ENCODE measurements around the gene OXER1. TPM values are rescaled to one million over a fixed set of nuclear protein-coding genes. Genes with fewer than 3 reads are reported as not detected.

The OXER1 gene
- total and polyA plus RNA-seq, 12 donors, result 0.16 to 11.2 (median 1.5) TPM; not detected in 1

DNA sequence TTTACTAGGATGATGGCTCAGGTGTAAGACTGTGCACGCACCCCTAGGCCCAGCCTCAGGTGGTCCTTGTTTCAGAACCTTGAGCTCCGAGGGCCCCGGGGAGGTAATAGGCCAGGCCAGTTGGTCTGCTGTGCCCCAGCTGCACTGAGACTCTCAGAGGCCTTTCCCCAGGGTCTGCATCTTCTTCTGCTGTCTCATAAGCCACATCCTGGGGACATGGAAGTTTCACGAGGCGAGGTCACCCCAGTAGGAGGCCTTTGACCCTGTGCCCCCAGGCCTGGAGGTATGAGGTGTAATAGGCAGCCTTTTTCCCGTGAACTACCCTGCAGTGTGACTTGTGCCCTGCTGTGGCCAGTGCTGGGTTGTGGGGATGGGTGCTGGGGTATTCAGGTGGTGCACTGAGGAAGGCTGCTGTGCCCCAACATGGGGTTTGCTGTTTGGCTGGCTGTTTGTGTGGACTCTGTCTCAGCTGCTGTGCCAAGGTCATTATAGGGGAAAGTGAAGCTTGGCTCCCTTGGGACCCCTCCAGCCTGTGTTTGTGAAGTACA lies 6.9 kb downstream of the OXER1 start:
- Histone ChIP-seq H3K9me3 (replicated peaks in 1 of 3) (no peaks in the 10 kb centered on the region), H3K27ac (no peak overlapping the region), H3K4me1 (replicated peaks in 1 of 2) (peaks cover 0 to 8% of the 10 kb centered on the region in 2 donors), H3K36me3 (replicated peaks in 1 of 2) (no peaks in the 10 kb centered on the region), H3K27me3 (no peaks in the 10 kb centered on the region), H3K4me3 (no peak overlapping the region)
- DNase-seq, result no peak
- intact Hi-C loops (cut with DNase I), result no loop called here
- TF ChIP-seq POLR2A (IDR thresholded peaks at IDR 0.05) (no peak), CTCF (IDR thresholded peaks at IDR 0.05) (no peak)
- WGBS, 4 donors, result 78 to 88% (median 83%) methylated on average over 5 to 6 of the region's 6 CpGs

DNA sequence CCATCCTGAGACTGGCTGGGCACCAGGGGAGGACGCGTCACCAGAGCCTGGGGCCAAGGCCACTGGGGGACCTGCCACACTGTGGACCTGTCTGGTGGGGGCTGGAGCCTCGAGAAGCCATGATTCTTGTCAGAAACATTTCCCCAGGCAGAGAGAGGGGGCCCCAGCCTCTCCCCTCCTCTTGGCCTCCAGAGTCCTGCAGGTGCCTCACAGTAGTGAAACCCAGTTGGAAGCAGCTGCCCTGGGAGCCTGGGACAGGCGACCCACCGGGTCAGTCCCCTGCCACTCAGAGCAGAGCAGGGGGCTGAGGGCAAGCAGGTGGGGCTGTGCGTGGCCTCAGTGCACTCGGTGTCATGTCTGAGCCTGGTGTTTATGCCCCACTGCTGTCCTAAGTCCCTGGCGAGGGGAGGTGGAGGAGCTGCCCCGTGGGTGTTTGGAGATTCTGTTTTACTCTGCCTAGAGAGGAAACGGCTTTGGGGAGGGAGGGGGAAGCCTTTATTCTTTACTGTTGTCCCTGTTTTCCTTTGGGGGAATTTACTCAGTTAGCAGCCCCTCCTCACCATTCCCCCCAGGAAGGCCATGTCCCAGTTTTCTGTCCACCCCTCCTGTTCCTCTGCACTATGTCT lies 7.7 kb downstream of the OXER1 start:
- WGBS, 4 donors, result 59 to 78% (median 73%) methylated on average over 5 to 10 of the region's 10 CpGs
- DNase-seq, result no peak
- Histone ChIP-seq H3K36me3 (replicated peaks in 1 of 2) (no peaks in the 10 kb centered on the region), H3K9me3 (replicated peaks in 1 of 3) (no peaks in the 10 kb centered on the region), H3K4me3 (no peak overlapping the region), H3K27me3 (no peaks in the 10 kb centered on the region), H3K27ac (no peak overlapping the region), H3K4me1 (replicated peaks in 1 of 2) (peaks cover 0 to 12% of the 10 kb centered on the region in 2 donors)
- TF ChIP-seq POLR2A (IDR thresholded peaks at IDR 0.05), result no peak
- no peak for TF ChIP-seq CTCF (IDR thresholded peaks at IDR 0.05)
- intact Hi-C loops (cut with DNase I), result no loop called here

GRCh38 chr2:42755191-42755880 lies 8.6 kb downstream of the OXER1 start:
- Histone ChIP-seq H3K4me3 (no peak overlapping the region), H3K36me3 (replicated peaks in 1 of 2) (no peaks in the 10 kb centered on the region), H3K9me3 (replicated peaks in 1 of 3) (no peaks in the 10 kb centered on the region), H3K4me1 (replicated peaks in 1 of 2) (peaks cover 0 to 12% of the 10 kb centered on the region in 2 donors), H3K27me3 (no peaks in the 10 kb centered on the region), H3K27ac (peak overlapping the region in 1 of 5 donors; percentile 21)
- TF ChIP-seq CTCF (IDR thresholded peaks at IDR 0.05) (no peak), POLR2A (IDR thresholded peaks at IDR 0.05) (no peak)
- DNase-seq, result no peak
- WGBS, 4 donors, result 80 to 88% (median 82%) methylated on average over 12 to 14 of the region's 14 CpGs
- intact Hi-C loops (cut with DNase I), result no loop called here

DNA sequence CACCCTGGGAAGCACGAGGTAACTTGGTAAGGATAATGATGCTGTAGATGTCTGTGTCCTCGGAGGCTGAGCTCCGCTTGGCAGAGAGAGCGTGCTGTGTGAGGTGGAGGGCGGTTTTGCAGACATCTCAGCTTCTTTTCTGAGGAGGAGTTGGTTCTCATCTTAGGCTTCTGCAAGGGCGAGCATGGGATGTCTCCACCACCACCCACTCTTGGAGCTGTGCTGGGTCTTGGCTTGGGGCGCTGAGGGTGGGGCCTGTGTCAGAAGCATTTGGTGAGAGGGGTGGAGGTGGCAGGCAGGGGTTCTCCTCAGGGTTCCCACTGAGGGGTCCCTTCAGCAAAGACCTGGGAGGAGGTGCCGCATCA lies 9.2 kb downstream of the OXER1 start:
- H3K27me3 ChIP-seq, result no peaks in the 10 kb centered on the region
- no peak overlapping the region for H3K4me3 ChIP-seq
- DNase-seq, result no peak
- TF ChIP-seq POLR2A (IDR thresholded peaks at IDR 0.05) (no peak), CTCF (IDR thresholded peaks at IDR 0.05) (no peak)
- peak overlapping the region in 1 of 5 donors; percentile 21 for H3K27ac ChIP-seq
- WGBS, 4 donors, result 76 to 92% (median 80%) methylated on average over 7 to 8 of the region's 8 CpGs
- H3K4me1 ChIP-seq (replicated peaks in 1 of 2), result peaks cover 0 to 12% of the 10 kb centered on the region in 2 donors
- H3K9me3 ChIP-seq (replicated peaks in 1 of 3), result no peaks in the 10 kb centered on the region
- no peaks in the 10 kb centered on the region for H3K36me3 ChIP-seq (replicated peaks in 1 of 2)
- intact Hi-C loops (cut with DNase I), result no loop called here
